NCI-H2081 (cell line): Measurements from ENCODE around the gene TCEA3.
A peak's percentile ranks its signal among the peaks of the same experiment; 100 is the strongest.

Experiments
- DNase-seq, 2 experiments: peaks; one replicate each; lab custom pipeline; 2025; lab: John Stamatoyannopoulos, UW

The TCEA3 gene

GRCh38 chr1:23367791-23368561, 56.6 kb downstream of the TCEA3 start:
- DNase-seq = peak; percentile 100

- peak in 1 of 2 experiments; percentile 43 for DNase-seq
These were observed 57.1 kb downstream of the TCEA3 start for GRCh38 chr1:23367451-23367790.

- no peak for DNase-seq
These were observed 58.0 kb downstream of the TCEA3 start for GRCh38 chr1:23366598-23366997.

GRCh38 chr1:23366146-23366545, 58.4 kb downstream of the TCEA3 start:
- DNase-seq = no peak

GRCh38 chr1:23362218-23362713, 62.3 kb downstream of the TCEA3 start:
- DNase-seq = no peak

GRCh38 chr1:23358310-23358875, 66.2 kb downstream of the TCEA3 start:
- no peak for DNase-seq

GRCh38 chr1:23357138-23357908, 67.2 kb downstream of the TCEA3 start:
- no peak for DNase-seq

GRCh38 chr1:23356471-23357137, 67.9 kb downstream of the TCEA3 start:
- no peak for DNase-seq

- no peak for DNase-seq
These were observed 70.3 kb downstream of the TCEA3 start for GRCh38 chr1:23354245-23354644.

- no peak for DNase-seq
These were observed 72.4 kb downstream of the TCEA3 start for GRCh38 chr1:23352096-23352695.

GRCh38 chr1:23345920-23346319, 78.6 kb downstream of the TCEA3 start:
- DNase-seq = no peak

- peak in 1 of 2 experiments; percentile 44 for DNase-seq
These were observed 79.5 kb downstream of the TCEA3 start for GRCh38 chr1:23344987-23345472.

- peak; percentile 100 for DNase-seq
These were observed 80.2 kb downstream of the TCEA3 start, which contains the start of gene HNRNPR for GRCh38 chr1:23344111-23344986. TSS of gene HNRNPR (minus strand) at chr1:23344284. CDS start at chr1:23341008, 3,276 bp downstream.

GRCh38 chr1:23343221-23344110, 81.1 kb downstream of the TCEA3 start:
- peak in 1 of 2 experiments; percentile 60 for DNase-seq

- DNase-seq = no peak
These were observed 82.4 kb downstream of the TCEA3 start for GRCh38 chr1:23341931-23342692.

GRCh38 chr1:23339632-23340031, 84.9 kb downstream of the TCEA3 start:
- no peak for DNase-seq

- no peak for DNase-seq
These were observed 86.7 kb downstream of the TCEA3 start for GRCh38 chr1:23337869-23338268.

GRCh38 chr1:23331713-23332112, 92.8 kb downstream of the TCEA3 start:
- DNase-seq = no peak
